ENCODE data around the gene KLK13.

KLK13 gene

DNA sequence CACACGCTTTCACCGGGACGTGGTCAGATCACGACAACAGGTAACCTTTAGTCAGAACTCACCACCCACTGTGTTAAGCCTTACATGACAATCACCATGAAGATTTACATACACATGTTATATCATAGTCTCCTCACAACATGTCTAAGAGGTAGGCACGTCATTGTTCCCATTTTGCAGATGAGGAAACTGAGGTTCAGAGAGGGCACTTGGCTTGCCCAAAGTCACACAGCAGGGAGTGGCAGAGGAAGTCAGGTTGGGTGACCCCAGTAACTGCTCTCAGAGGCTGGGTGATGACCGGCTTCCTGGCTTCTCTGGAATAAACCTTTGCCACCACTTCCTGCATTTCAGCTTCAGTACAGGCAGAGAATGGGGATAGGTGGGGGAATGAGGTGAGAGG is 50.6 kb downstream of the KLK13 start:
- H3K4me3 ChIP-seq (ENCODE audit: low read depth, low read length) = no peak overlapping the region
- TF ChIP-seq, protein P1, sequence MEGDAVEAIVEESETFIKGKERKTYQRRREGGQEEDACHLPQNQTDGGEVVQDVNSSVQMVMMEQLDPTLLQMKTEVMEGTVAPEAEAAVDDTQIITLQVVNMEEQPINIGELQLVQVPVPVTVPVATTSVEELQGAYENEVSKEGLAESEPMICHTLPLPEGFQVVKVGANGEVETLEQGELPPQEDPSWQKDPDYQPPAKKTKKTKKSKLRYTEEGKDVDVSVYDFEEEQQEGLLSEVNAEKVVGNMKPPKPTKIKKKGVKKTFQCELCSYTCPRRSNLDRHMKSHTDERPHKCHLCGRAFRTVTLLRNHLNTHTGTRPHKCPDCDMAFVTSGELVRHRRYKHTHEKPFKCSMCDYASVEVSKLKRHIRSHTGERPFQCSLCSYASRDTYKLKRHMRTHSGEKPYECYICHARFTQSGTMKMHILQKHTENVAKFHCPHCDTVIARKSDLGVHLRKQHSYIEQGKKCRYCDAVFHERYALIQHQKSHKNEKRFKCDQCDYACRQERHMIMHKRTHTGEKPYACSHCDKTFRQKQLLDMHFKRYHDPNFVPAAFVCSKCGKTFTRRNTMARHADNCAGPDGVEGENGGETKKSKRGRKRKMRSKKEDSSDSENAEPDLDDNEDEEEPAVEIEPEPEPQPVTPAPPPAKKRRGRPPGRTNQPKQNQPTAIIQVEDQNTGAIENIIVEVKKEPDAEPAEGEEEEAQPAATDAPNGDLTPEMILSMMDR (IDR thresholded peaks at IDR 0.05; ENCODE audit: low read depth, low read length) = no peak

DNA sequence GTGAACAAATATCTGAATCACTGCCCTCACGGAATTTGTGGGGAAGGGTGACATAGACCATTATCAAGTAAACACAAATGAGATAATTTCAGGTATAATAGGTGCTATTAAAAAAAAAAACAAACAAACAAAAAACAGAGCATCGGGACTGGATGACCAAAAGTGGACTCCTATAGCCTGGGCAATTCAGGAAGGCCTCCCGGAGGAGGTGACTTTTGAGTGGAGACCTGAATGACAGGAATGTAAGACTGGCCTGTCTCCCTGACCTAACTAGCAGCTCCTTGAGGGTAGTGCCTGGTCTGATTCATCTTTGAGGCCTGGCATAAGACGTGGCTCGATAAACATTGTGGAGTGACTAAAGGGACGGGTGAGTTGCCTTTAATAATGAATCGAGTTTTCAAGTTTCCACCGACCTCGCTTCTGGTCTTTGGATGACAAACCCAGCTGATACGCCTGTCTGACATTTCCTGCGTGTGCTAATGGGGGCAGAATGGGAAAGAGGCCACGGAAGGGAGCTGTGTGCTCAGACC is 52.2 kb downstream of the KLK13 start:
- no peak overlapping the region for H3K4me3 ChIP-seq (ENCODE audit: low read depth, low read length)
- TF ChIP-seq, protein P1 (IDR thresholded peaks at IDR 0.05; ENCODE audit: low read depth, low read length) = no peak

DNA sequence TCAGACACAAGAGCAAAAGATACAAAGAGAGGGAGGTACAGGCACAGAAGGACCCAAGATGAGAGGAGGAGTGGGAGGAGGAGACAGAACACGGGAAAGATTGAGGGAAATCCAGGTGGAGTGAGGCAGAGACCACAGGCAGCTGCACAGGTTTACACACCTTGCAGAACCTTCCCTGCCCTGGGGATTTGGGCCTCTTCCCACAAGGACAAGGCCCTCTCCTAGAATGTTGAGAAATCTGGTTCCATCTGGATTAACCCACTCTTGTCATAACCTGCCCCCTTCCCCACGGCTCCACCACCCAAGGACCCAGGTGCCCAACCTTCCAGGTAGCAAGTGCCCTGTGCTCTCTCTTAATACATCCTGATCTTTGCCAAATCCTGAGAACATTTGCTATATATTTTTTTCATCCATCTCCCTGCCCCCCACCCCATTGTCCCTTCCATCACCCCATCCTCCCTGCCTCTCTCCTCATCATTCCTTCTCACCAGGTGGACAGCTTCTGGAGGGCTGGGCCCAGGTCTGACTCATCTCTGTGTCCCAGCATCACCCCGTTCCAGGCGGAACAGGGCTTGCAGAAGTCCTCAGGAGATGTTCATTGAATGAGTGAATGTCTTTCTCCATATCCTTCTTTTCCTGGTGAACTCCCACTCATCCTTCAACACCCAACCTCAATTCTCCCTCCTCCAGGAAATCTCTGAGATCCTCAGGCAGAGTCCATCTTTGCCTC is 54.7 kb downstream of the KLK13 start:
- TF ChIP-seq, protein P1 (IDR thresholded peaks at IDR 0.05; ENCODE audit: low read depth, low read length) = no peak
- H3K4me3 ChIP-seq (ENCODE audit: low read depth, low read length) = no peak overlapping the region

DNA sequence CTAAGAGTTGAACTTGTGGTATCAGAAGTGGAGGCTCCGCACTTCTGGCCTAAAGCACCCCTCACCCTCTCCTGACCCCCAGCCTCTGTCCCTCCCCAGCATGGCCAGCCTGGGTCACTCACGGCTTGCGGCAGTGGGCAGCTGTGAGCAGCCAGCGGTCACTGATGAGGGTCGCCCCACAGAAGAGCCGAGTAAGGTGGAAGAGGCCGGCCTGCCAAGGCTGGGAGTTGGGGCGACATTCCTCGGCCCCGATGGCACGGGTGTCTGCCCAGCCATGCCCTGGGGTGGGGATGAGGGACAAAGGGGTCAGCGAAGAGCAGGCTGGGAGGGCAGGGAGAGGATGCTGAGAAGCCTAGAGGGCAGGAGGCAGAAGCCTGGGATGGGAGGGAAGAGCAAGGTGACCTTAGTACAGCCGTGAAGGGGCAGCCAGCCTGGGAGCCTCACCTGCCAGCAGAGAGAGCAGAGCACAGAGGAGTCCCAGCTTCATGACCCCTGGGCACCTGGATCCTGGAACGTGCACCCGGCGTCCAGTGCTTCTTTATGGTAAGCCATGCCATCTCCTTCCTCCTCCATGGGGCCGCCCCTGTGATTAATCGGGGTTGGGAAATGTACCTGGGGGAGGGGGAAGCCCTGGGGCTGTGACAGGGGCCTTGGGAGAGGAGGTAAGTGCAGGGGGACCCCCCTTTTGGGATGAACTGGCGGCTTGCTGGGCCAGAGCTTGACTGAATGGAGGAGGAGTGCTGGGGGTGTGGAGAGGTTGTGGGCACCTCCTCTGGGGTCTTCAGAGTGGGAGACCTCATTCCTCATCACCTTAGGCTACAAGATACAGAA is 55.6 kb downstream of the KLK13 start:
- TF ChIP-seq, protein P1 (IDR thresholded peaks at IDR 0.05; ENCODE audit: low read depth, low read length) = no peak
- H3K4me3 ChIP-seq (ENCODE audit: low read depth, low read length) = no peak overlapping the region

DNA sequence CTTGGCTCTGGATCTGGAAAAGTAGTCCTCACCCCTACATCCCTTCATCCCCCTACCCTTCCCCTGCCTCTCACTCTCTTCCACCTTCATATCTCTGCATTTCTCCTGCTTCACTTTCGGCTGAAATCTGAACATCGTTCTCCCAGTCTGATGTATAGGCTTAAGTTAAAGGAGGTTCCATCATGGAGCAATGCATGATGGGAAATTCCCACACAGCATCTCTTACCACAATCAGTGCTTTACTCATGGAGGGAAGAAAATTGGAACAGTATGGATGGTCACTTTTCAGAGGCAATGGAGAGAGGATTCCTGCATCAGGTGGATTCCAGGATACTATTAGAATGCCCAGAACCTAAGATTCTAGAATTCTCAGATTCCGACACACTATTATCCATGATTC is 57.4 kb downstream of the KLK13 start:
- TF ChIP-seq, protein P1 (IDR thresholded peaks at IDR 0.05; ENCODE audit: low read depth, low read length) = no peak
- H3K4me3 ChIP-seq (ENCODE audit: low read depth, low read length) = no peak overlapping the region

DNA sequence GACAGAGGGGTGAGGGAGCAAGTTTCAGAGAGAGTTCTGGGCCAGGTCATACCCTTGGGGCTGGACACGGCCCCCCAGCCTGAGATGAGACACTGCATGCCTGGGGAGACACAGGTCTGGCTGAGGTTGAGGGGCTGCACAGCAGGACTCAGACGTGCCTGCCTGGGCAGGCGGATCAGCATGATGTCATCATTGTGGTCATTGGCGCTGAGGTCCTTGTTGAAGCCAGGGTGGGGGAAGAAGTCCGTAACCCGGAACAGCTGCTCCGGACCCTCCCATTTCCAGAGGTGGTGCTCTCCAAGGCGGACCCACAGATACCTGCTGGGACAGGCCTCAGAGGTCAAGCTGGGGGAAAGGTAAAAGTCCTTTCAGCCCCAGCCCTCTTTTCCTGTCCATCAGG is 58.5 kb downstream of the KLK13 start:
- TF ChIP-seq, protein P1 (IDR thresholded peaks at IDR 0.05; ENCODE audit: low read depth, low read length) = no peak
- no peak overlapping the region for H3K4me3 ChIP-seq (ENCODE audit: low read depth, low read length)

Measured in WI38 (cell line).